NB4 (cell line): ENCODE results near the gene CLEC4C.
A peak's percentile ranks its signal among the peaks of the same experiment; 100 is the strongest.
"Not testable (repeated sequence)": the region's sequence is repeated elsewhere in the genome, so short reads cannot be mapped to it uniquely, and the experiment has no call there.

Source experiments
- DNase-seq: peaks from one replicate; pipeline ENCODE4 v3.0.0; 2010; ENCODE audit warnings: low read depth
- H3K4me3 ChIP-seq: one replicate; pipeline ENCODE4 v1.5.1; 2011; ENCODE audit warnings: mild to moderate bottlenecking, low read depth, low read length, moderate library complexity
- CTCF ChIP-seq: IDR thresholded peaks from one replicate; pipeline ENCODE4 v1.5.1; 2012; ENCODE audit warnings: low read depth, low read length
- MAX ChIP-seq: IDR thresholded peaks from 2 replicates; pipeline ENCODE4 v1.6.1; 2011; ENCODE audit warnings: low read depth, low read length
- MYC ChIP-seq: IDR thresholded peaks from 2 replicates; pipeline ENCODE4 v1.6.1; 2011; ENCODE audit warnings: low read depth, low read length
- POLR2A ChIP-seq: IDR thresholded peaks from 2 replicates; pipeline ENCODE4 v1.6.1; 2011; ENCODE audit warnings: mild to moderate bottlenecking; ENCODE audit not compliant: insufficient read length; ENCODE audit errors: extremely low read depth

CLEC4C gene

GRCh38 chr12:7747246-7747645 is at the start of gene CLEC4C:
TSS of gene CLEC4C (minus strand) at chr12:7747375. CDS start at chr12:7747348, 27 bp downstream.
- TF ChIP-seq MAX = no peak
- TF ChIP-seq MYC = no peak
- no peak for TF ChIP-seq POLR2A
- no peak for TF ChIP-seq CTCF
- no peak within 1 kb of the TSS for H3K4me3 ChIP-seq
- DNase-seq = no peak

GRCh38 chr12:7793211-7793610 is 46.0 kb upstream of the CLEC4C start:
- DNase-seq = no peak
- TF ChIP-seq POLR2A (no peak), MYC (no peak), MAX (no peak), CTCF (no peak)
- H3K4me3 ChIP-seq = no peak overlapping the region

GRCh38 chr12:7788884-7789528 is 41.8 kb upstream of the CLEC4C start, which contains the start of gene NANOG:
TSS of gene NANOG (plus strand) at chr12:7789402. CDS start at chr12:7789615, 213 bp downstream.
- not testable (repeated sequence) for H3K4me3 ChIP-seq, DNase-seq

GRCh38 chr12:7788294-7788660 is 41.1 kb upstream of the CLEC4C start:
- H3K4me3 ChIP-seq = no peak overlapping the region
- TF ChIP-seq MAX = no peak
- TF ChIP-seq POLR2A = no peak
- no peak for TF ChIP-seq CTCF
- TF ChIP-seq MYC = no peak
- no peak for DNase-seq

- H3K4me3 ChIP-seq = no peak overlapping the region
- DNase-seq = peak; percentile 14
- TF ChIP-seq MYC (no peak), MAX (no peak), CTCF (no peak), POLR2A (no peak)
Measured at GRCh38 chr12:7787574-7788293, 40.6 kb upstream of the CLEC4C start.

GRCh38 chr12:7784701-7785100 is 37.5 kb upstream of the CLEC4C start:
- TF ChIP-seq MYC (no peak), MAX (no peak), CTCF (no peak), POLR2A (no peak)
- H3K4me3 ChIP-seq = no peak overlapping the region
- peak; percentile 37 for DNase-seq

GRCh38 chr12:7783433-7783832 is 36.3 kb upstream of the CLEC4C start:
- not testable (repeated sequence) for H3K4me3 ChIP-seq, DNase-seq
